ENCODE results near the gene PER3. TPM values are rescaled to one million over a fixed set of nuclear protein-coding genes. Genes with fewer than 3 reads are reported as not detected.

The PER3 gene
- polyA plus RNA-seq, 3 donors from 2014 or later: 1.7 to 4.7 (median 3.5) TPM

GRCh38 chr1:7767176-7767575 is 16.9 kb upstream of the PER3 start:
- H3K36me3 Mint-ChIP-seq: no peaks in the 10 kb centered on the region
- no peak overlapping the region for H3K4me3 Mint-ChIP-seq
- no peaks in the 10 kb centered on the region for H3K9me3 Mint-ChIP-seq
- H3K4me1 Mint-ChIP-seq: peaks cover 13 to 17% of the 10 kb centered on the region in 2 donors
- DNase-seq: no peak
- H3K27ac Mint-ChIP-seq: no peak overlapping the region
- H3K27me3 Mint-ChIP-seq (ENCODE audit: low read depth in 3 of 3): peaks cover 0 to 7% (median 2%) of the 10 kb centered on the region in 3 donors

DNA sequence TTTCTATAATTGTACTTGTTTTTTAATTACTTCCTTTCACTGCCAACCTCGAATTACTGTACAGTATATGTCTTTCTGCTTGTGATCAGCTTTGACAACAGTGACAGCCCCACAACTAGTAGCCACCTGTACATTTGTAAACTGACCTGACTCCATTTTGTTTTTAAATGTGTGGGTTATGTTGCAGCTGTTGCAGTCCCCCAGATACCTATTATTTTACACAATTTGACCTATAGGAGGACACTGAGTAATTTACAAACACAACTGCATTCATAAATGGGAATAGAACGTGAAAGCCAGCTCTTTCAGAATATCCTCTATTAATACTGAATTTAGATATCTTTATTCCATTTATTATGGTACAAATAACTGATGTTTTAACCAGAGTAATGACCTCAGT is 15.5 kb upstream of the PER3 start:
- Mint-ChIP-seq H3K36me3 (peaks cover 0 to 7% (median 4%) of the 10 kb centered on the region in 3 donors), H3K9me3 (no peaks in the 10 kb centered on the region), H3K27ac (no peak overlapping the region), H3K4me1 (peaks cover 27 to 30% of the 10 kb centered on the region in 2 donors), H3K4me3 (no peak overlapping the region), H3K27me3 (ENCODE audit: low read depth in 3 of 3) (peaks cover 0 to 2% (median under 1%) of the 10 kb centered on the region in 3 donors)
- DNase-seq: no peak

DNA sequence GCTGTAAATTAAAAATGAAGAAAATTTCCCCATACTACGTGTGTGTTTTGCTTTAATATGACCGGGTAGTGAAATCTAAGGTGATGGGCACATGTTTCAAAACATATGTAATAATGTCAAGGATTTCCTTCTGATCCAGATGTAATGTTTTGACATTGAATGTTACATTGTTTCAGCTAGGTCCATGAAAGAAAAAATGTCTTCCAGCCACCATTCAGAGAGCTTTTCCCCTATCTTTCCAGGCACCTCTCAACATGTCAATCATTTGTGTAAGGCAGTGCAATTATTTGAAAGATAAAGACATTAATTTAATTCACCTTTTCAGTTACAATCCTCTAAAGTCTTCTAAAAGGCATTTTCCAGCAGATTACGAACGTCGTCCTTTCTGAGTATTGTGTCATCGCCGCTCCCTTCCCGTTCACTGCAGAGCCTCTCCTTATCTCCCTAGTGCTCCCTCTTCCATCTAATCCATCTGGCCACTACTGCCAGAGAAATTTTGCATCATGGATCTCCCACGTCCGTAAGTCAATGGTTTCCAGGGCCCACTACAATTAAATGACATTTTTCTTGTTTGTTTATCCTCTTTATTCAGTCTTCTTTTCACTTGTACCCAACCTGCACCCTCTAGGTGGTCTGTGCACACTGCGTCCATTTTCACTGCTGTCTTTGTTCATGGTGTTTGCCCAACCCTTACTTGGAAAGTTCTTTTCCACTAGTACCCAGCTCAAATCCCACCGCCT is 14.2 kb upstream of the PER3 start:
- no peaks in the 10 kb centered on the region for H3K9me3 Mint-ChIP-seq
- peaks cover 36 to 39% of the 10 kb centered on the region in 2 donors for H3K4me1 Mint-ChIP-seq
- peaks cover 6 to 14% (median 9%) of the 10 kb centered on the region in 3 donors for H3K36me3 Mint-ChIP-seq
- DNase-seq: no peak
- H3K4me3 Mint-ChIP-seq: peak overlapping the region; percentile 3 to 66 (median 42)
- H3K27me3 Mint-ChIP-seq (ENCODE audit: low read depth in 3 of 3): peaks cover 0 to 2% (median 0%) of the 10 kb centered on the region in 3 donors
- peak overlapping the region in 2 of 6 donors; percentile 36 to 84 for H3K27ac Mint-ChIP-seq

- Mint-ChIP-seq H3K27me3 (ENCODE audit: low read depth in 3 of 3) (peaks cover 0 to 2% (median 0%) of the 10 kb centered on the region in 3 donors), H3K36me3 (peaks cover 6 to 14% (median 14%) of the 10 kb centered on the region in 3 donors), H3K4me3 (peak overlapping the region; percentile 84 to 89 (median 86)), H3K27ac (peak overlapping the region; percentile 53 to 89 (median 86)), H3K4me1 (peaks cover 36 to 46% of the 10 kb centered on the region in 2 donors), H3K9me3 (no peaks in the 10 kb centered on the region)
- DNase-seq: no peak
Observed at GRCh38 chr1:7770669-7770996, 13.5 kb upstream of the PER3 start.

GRCh38 chr1:7770997-7771822 is 12.9 kb upstream of the PER3 start, which contains the start of gene VAMP3:
Gene VAMP3, plus strand, starts transcription at chr1:7771296. Its CDS starts 88 bp downstream, at chr1:7771384.
- H3K27me3 Mint-ChIP-seq (ENCODE audit: low read depth in 3 of 3): peaks cover 0 to 2% (median 0%) of the 10 kb centered on the region in 3 donors
- peaks cover 6 to 17% (median 16%) of the 10 kb centered on the region in 3 donors for H3K36me3 Mint-ChIP-seq
- peaks cover 36 to 52% of the 10 kb centered on the region in 2 donors for H3K4me1 Mint-ChIP-seq
- H3K27ac Mint-ChIP-seq: peak within 1 kb of the TSS; percentile 84 to 89 (median 87)
- no peaks in the 10 kb centered on the region for H3K9me3 Mint-ChIP-seq
- H3K4me3 Mint-ChIP-seq: peak within 1 kb of the TSS; percentile 85 to 93 (median 88)
- peak; percentile 79 to 84 (median 81) for DNase-seq

DNA sequence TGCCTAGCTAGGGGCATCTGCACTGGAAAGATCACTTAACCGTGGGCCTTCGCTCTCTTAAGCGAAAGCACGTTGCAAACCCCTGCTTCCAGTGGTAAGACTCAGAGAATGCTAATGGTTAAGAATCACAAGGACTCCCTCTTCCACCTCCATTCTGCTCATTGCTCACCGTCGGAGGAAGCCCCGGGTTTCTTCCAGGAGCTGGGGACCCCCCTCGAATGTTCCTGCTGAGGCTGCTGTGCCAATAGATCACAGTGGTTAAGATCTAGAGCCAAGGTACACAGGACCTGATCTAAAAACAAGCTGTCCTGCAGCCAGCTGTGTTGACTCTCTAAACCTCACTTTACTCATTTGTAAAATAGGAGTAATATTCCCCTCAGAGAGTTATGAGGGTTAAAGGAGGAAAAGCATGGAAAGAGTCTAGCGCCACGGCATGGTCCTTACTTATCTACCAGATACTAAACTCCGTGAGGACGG is 12.2 kb upstream of the PER3 start:
- peaks cover 0 to 2% (median 0%) of the 10 kb centered on the region in 3 donors for H3K27me3 Mint-ChIP-seq (ENCODE audit: low read depth in 3 of 3)
- peak overlapping the region; percentile 84 to 89 (median 86) for H3K27ac Mint-ChIP-seq
- H3K36me3 Mint-ChIP-seq: peaks cover 11 to 21% (median 20%) of the 10 kb centered on the region in 3 donors
- H3K9me3 Mint-ChIP-seq: no peaks in the 10 kb centered on the region
- DNase-seq: no peak
- peaks cover 38 to 52% of the 10 kb centered on the region in 2 donors for H3K4me1 Mint-ChIP-seq
- peak overlapping the region; percentile 85 to 93 (median 87) for H3K4me3 Mint-ChIP-seq

DNA sequence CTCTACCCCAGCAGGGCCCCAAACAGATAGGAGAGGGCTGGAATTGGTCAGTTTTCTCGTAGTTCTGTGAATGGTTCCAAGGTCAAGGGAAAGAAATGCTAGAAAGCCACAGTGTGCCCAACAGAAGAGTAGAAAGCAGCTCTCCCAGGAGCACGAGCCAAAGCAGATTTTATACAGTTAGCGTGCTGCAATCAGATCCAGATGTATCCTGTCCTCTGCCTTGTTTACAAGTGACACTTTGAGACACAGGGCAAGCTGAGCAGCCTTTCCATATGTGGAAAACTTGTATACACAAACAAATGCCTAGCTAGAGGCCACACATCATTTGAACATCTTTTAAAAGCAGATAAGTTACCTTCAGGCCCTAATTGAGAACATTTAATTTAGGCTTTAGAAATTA is 6.5 kb upstream of the PER3 start:
- H3K4me3 Mint-ChIP-seq: no peak overlapping the region
- H3K27me3 Mint-ChIP-seq (ENCODE audit: low read depth in 3 of 3): peaks cover 0 to 3% (median 0%) of the 10 kb centered on the region in 3 donors
- H3K9me3 Mint-ChIP-seq: no peaks in the 10 kb centered on the region
- H3K4me1 Mint-ChIP-seq: peaks cover 34 to 59% of the 10 kb centered on the region in 2 donors
- H3K36me3 Mint-ChIP-seq: peaks cover 17 to 36% (median 24%) of the 10 kb centered on the region in 3 donors
- H3K27ac Mint-ChIP-seq: no peak overlapping the region
- DNase-seq: no peak

DNA sequence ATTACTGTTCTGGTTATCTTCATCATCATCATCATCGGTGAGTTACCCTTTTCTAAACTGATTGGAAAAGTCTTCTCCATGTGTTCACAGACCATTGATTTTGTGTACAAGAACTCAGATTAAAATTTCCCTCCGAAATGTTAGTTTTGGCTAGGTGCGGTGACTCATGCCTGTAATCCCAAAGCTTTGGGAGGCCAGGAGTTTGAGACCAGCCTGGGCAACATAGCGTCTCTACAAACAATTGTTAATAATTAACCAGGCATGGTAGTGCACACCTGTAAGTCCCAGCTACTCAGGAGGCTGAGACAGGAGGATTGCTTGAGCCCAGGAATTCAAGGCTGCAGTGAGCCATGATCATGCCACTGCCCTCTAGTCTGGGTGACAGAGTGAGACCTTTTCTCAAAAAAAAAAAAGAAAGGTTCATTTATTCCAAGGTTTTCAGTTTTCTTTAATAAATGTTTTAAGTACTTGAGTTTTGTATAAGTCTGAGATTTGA is 5.9 kb upstream of the PER3 start:
- peaks cover 17 to 36% (median 19%) of the 10 kb centered on the region in 3 donors for H3K36me3 Mint-ChIP-seq
- H3K4me3 Mint-ChIP-seq: no peak overlapping the region
- H3K9me3 Mint-ChIP-seq: no peaks in the 10 kb centered on the region
- H3K4me1 Mint-ChIP-seq: peaks cover 34 to 59% of the 10 kb centered on the region in 2 donors
- H3K27me3 Mint-ChIP-seq (ENCODE audit: low read depth in 3 of 3): peaks cover 0 to 3% (median 0%) of the 10 kb centered on the region in 3 donors
- no peak for DNase-seq
- no peak overlapping the region for H3K27ac Mint-ChIP-seq

- Mint-ChIP-seq H3K36me3 (peaks cover 10 to 23% (median 15%) of the 10 kb centered on the region in 3 donors), H3K4me3 (peak overlapping the region in 4 of 5 donors; percentile 43 to 81 (median 74))
Observed at GRCh38 chr1:7780976-7781375, 3.1 kb upstream of the PER3 start.

GRCh38 chr1:7781501-7781900 is 2.6 kb upstream of the PER3 start:
- H3K27ac Mint-ChIP-seq: peak overlapping the region; percentile 60 to 93 (median 88)
- H3K36me3 Mint-ChIP-seq: peaks cover 8 to 20% (median 12%) of the 10 kb centered on the region in 3 donors

More at GRCh38 chr1:7780976-7781375, 3.1 kb upstream of the PER3 start:
- H3K9me3 Mint-ChIP-seq: no peaks in the 10 kb centered on the region
- H3K4me1 Mint-ChIP-seq: peaks cover 31 to 32% of the 10 kb centered on the region in 2 donors
- H3K27ac Mint-ChIP-seq: peak overlapping the region in 3 of 6 donors; percentile 46 to 91 (median 60)
- DNase-seq: no peak
- H3K27me3 Mint-ChIP-seq (ENCODE audit: low read depth in 3 of 3): peaks cover 0 to 5% (median 0%) of the 10 kb centered on the region in 3 donors

GRCh38 chr1:7781923-7782495 is 2.1 kb upstream of the PER3 start:
- no peaks in the 10 kb centered on the region for H3K9me3 Mint-ChIP-seq
- no peak for DNase-seq
- H3K27ac Mint-ChIP-seq: peak overlapping the region; percentile 42 to 93 (median 76)

More at GRCh38 chr1:7781501-7781900, 2.6 kb upstream of the PER3 start:
- Mint-ChIP-seq H3K4me3 (peak overlapping the region; percentile 69 to 85 (median 76)), H3K9me3 (no peaks in the 10 kb centered on the region), H3K27me3 (ENCODE audit: low read depth in 3 of 3) (peaks cover 0 to 5% (median 0%) of the 10 kb centered on the region in 3 donors), H3K4me1 (peaks cover 29 to 32% of the 10 kb centered on the region in 2 donors)
- no peak for DNase-seq

GRCh38 chr1:7783178-7783711 is 846 bp upstream of the PER3 start:
- peaks cover 29 to 34% of the 10 kb centered on the region in 2 donors for H3K4me1 Mint-ChIP-seq
- H3K36me3 Mint-ChIP-seq: peaks cover 8 to 17% (median 10%) of the 10 kb centered on the region in 3 donors
- H3K27me3 Mint-ChIP-seq (ENCODE audit: low read depth in 3 of 3): peaks cover 0 to 5% (median 0%) of the 10 kb centered on the region in 3 donors
- H3K4me3 Mint-ChIP-seq: peak overlapping the region; percentile 66 to 85 (median 76)
- no peaks in the 10 kb centered on the region for H3K9me3 Mint-ChIP-seq
- H3K27ac Mint-ChIP-seq: peak overlapping the region; percentile 42 to 93 (median 76)
- DNase-seq: no peak

More at GRCh38 chr1:7781923-7782495, 2.1 kb upstream of the PER3 start:
- Mint-ChIP-seq H3K27me3 (ENCODE audit: low read depth in 3 of 3) (peaks cover 0 to 5% (median 0%) of the 10 kb centered on the region in 3 donors), H3K36me3 (peaks cover 10 to 18% (median 10%) of the 10 kb centered on the region in 3 donors), H3K4me3 (peak overlapping the region; percentile 66 to 85 (median 76)), H3K4me1 (peaks cover 29 to 34% of the 10 kb centered on the region in 2 donors)

Data from immature natural killer cell (primary cell).